Measurements from ENCODE around the gene STKLD1.

STKLD1 gene

GRCh38 chr9:133452562-133452961, 76.4 kb downstream of the STKLD1 start:
- no peak overlapping the region for H3K4me3 ChIP-seq (ENCODE audit: low read depth in 1 of 2, low read length in 1 of 2)
- H3K27ac ChIP-seq, result no peak overlapping the region
- H3K27me3 ChIP-seq, result peaks cover 2% of the 10 kb centered on the region
- TF ChIP-seq, protein P1, sequence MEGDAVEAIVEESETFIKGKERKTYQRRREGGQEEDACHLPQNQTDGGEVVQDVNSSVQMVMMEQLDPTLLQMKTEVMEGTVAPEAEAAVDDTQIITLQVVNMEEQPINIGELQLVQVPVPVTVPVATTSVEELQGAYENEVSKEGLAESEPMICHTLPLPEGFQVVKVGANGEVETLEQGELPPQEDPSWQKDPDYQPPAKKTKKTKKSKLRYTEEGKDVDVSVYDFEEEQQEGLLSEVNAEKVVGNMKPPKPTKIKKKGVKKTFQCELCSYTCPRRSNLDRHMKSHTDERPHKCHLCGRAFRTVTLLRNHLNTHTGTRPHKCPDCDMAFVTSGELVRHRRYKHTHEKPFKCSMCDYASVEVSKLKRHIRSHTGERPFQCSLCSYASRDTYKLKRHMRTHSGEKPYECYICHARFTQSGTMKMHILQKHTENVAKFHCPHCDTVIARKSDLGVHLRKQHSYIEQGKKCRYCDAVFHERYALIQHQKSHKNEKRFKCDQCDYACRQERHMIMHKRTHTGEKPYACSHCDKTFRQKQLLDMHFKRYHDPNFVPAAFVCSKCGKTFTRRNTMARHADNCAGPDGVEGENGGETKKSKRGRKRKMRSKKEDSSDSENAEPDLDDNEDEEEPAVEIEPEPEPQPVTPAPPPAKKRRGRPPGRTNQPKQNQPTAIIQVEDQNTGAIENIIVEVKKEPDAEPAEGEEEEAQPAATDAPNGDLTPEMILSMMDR (IDR thresholded peaks at IDR 0.05), result no peak
- no peaks in the 10 kb centered on the region for H3K9me3 ChIP-seq
- H3K36me3 ChIP-seq, result no peaks in the 10 kb centered on the region
- H3K4me1 ChIP-seq (ENCODE audit: control insufficient read depth in 1 of 2, insufficient read depth in 1 of 2, low read depth in 1 of 2, low read length in 1 of 2), result no peaks in the 10 kb centered on the region

DNA sequence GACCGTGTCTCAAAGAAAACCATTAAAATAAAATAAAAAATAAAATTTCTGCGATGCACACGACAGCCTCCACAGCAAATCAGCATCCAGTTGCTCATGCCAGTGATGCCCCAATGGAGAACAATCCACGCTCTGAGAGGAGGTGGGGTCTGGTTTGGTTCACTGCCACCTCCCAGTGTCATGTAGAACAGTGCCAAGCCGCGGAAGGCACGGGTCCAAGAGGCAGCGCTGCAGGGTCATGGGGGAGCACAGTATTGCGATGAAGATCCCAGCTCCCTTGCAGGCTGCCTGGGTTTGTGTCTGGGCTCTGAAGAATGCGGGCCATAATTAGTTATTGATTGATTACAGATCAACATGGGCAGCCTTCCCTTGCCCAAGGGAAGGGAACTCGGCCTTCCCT, 77.5 kb downstream of the STKLD1 start:
- H3K36me3 ChIP-seq, result no peaks in the 10 kb centered on the region
- peaks cover 11% of the 10 kb centered on the region for H3K27me3 ChIP-seq
- H3K9me3 ChIP-seq, result no peaks in the 10 kb centered on the region
- peaks cover 0 to 2% of the 10 kb centered on the region in 2 experiments for H3K4me1 ChIP-seq (ENCODE audit: control insufficient read depth in 1 of 2, insufficient read depth in 1 of 2, low read depth in 1 of 2, low read length in 1 of 2)
- H3K27ac ChIP-seq, result no peak overlapping the region
- no peak overlapping the region for H3K4me3 ChIP-seq (ENCODE audit: low read depth in 1 of 2, low read length in 1 of 2)
- TF ChIP-seq, protein P1 (IDR thresholded peaks at IDR 0.05), result no peak

GRCh38 chr9:133454325-133454724, 78.2 kb downstream of the STKLD1 start:
- H3K9me3 ChIP-seq, result no peaks in the 10 kb centered on the region
- H3K4me1 ChIP-seq (ENCODE audit: control insufficient read depth in 1 of 2, insufficient read depth in 1 of 2, low read depth in 1 of 2, low read length in 1 of 2), result peaks cover 5 to 8% of the 10 kb centered on the region in 2 experiments
- H3K27me3 ChIP-seq, result peaks cover 17% of the 10 kb centered on the region
- H3K4me3 ChIP-seq (ENCODE audit: low read depth in 1 of 2, low read length in 1 of 2), result no peak overlapping the region
- no peak overlapping the region for H3K27ac ChIP-seq
- TF ChIP-seq, protein P1 (IDR thresholded peaks at IDR 0.05), result no peak
- no peaks in the 10 kb centered on the region for H3K36me3 ChIP-seq

DNA sequence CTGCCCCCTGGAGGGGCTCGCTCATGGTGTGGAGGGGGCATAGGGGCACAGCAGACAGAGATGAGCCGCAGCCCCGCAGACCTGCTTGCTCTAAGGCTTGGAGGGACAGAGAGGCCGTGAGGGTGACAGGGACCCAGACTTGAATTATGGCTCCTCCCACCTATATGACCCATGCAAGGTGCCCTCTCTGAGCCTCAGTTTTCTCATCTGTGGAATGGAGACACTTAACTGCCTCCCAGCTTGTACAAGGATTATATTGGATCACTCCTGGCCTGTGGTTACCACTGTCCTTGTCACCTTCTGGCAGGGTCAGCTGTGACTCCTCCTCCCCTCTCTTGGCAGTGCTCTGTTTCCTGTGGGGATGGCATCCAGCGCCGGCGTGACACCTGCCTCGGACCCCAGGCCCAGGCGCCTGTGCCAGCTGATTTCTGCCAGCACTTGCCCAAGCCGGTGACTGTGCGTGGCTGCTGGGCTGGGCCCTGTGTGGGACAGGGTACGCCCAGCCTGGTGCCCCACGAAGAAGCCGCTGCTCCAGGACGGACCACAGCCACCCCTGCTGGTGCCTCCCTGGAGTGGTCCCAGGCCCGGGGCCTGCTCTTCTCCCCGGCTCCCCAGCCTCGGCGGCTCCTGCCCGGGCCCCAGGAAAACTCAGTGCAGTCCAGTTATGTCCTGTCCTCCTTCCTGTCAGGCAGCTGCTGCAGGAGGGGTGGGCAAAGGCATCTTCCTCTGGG, 78.9 kb downstream of the STKLD1 start:
- peaks cover 8 to 9% of the 10 kb centered on the region in 2 experiments for H3K4me1 ChIP-seq (ENCODE audit: control insufficient read depth in 1 of 2, insufficient read depth in 1 of 2, low read depth in 1 of 2, low read length in 1 of 2)
- no peaks in the 10 kb centered on the region for H3K9me3 ChIP-seq
- H3K27ac ChIP-seq, result no peak overlapping the region
- H3K4me3 ChIP-seq (ENCODE audit: low read depth in 1 of 2, low read length in 1 of 2), result no peak overlapping the region
- TF ChIP-seq, protein P1 (IDR thresholded peaks at IDR 0.05), result no peak
- H3K27me3 ChIP-seq, result peaks cover 17% of the 10 kb centered on the region
- H3K36me3 ChIP-seq, result no peaks in the 10 kb centered on the region

All from neutrophil (primary cell).